Breast epithelium (tissue), 3 donors: ENCODE results near the gene GRWD1.

Source experiments
- CTCF ChIP-seq, 3 donors: fragments of 450-650 bp; IDR thresholded peaks; one replicate each; pipeline ENCODE4 v1.5.1; 2016 to 2017; ENCODE audit warnings: antibody characterized with exemption in 3 of 3, mild to moderate bottlenecking in 3 of 3, moderate library complexity in 3 of 3
- POLR2A ChIP-seq: fragments of 450-650 bp; IDR thresholded peaks from one replicate; pipeline ENCODE4 v1.6.1; 2016; ENCODE audit warnings: antibody characterized with exemption, mild to moderate bottlenecking, moderate library complexity
- POLR2AphosphoS5 ChIP-seq, 3 donors: sonication (generic); formaldehyde crosslinking; IDR thresholded peaks; one replicate each; pipeline ENCODE4 v1.6.1; 2017; ENCODE audit warnings: antibody characterized with exemption in 3 of 3

GRCh38 chr19:48450863-48451262, 5.1 kb downstream of the GRWD1 start:
- no peak for TF ChIP-seq CTCF (IDR thresholded peaks at IDR 0.05)
- no peak for TF ChIP-seq POLR2A
- TF ChIP-seq POLR2AphosphoS5 (IDR thresholded peaks at IDR 0.05), result no peak
